Measurements from ENCODE around the gene COL11A2. TPM values are rescaled to one million over a fixed set of nuclear protein-coding genes. Genes with fewer than 3 reads are reported as not detected.

The COL11A2 gene
- total RNA-seq, 1 donor from 2014 or later: 3.8 TPM

DNA sequence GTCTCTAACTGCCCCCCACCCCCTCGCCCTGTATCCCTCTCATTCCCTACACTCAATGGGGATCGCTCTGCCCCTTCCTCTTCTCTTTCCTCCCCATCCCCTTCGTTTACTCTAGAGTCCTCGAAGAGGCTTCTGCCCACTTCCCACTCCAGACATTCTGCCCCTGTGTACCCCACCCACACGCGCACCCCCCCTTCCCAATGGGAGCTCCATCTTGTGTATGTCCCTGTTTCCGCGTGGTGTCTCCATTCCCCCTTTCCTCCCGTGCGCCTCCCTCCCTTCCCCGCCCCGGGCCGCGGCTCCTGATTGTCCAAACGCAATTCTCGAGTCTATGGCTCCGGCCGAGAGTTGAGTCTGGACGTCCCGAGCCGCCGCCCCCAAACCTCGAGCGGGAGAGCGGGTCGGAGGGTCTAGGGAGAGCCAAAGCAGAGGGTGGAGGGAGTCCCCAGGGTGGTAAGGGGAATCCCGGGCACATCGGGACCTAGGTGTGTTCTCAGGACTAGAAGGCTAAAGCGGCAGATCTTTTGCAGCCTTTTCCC is 15.4 kb upstream of the COL11A2 start:
- Mint-ChIP-seq H3K27me3 (ENCODE audit: unreplicated experiment) (peaks cover 20% of the 10 kb centered on the region), H3K4me3 (ENCODE audit: unreplicated experiment) (peak overlapping the region; percentile 90), H3K9me3 (ENCODE audit: unreplicated experiment) (peaks cover 6% of the 10 kb centered on the region), H3K4me1 (ENCODE audit: low read depth, unreplicated experiment) (peaks cover 17% of the 10 kb centered on the region), H3K27ac (ENCODE audit: unreplicated experiment) (peak overlapping the region; percentile 33), H3K36me3 (ENCODE audit: unreplicated experiment) (no peaks in the 10 kb centered on the region)
- TF ChIP-seq, protein P1, sequence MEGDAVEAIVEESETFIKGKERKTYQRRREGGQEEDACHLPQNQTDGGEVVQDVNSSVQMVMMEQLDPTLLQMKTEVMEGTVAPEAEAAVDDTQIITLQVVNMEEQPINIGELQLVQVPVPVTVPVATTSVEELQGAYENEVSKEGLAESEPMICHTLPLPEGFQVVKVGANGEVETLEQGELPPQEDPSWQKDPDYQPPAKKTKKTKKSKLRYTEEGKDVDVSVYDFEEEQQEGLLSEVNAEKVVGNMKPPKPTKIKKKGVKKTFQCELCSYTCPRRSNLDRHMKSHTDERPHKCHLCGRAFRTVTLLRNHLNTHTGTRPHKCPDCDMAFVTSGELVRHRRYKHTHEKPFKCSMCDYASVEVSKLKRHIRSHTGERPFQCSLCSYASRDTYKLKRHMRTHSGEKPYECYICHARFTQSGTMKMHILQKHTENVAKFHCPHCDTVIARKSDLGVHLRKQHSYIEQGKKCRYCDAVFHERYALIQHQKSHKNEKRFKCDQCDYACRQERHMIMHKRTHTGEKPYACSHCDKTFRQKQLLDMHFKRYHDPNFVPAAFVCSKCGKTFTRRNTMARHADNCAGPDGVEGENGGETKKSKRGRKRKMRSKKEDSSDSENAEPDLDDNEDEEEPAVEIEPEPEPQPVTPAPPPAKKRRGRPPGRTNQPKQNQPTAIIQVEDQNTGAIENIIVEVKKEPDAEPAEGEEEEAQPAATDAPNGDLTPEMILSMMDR (IDR thresholded peaks at IDR 0.05; ENCODE audit: partially characterized antibody, unreplicated experiment): no peak
- peak; percentile 56 for DNase-seq

DNA sequence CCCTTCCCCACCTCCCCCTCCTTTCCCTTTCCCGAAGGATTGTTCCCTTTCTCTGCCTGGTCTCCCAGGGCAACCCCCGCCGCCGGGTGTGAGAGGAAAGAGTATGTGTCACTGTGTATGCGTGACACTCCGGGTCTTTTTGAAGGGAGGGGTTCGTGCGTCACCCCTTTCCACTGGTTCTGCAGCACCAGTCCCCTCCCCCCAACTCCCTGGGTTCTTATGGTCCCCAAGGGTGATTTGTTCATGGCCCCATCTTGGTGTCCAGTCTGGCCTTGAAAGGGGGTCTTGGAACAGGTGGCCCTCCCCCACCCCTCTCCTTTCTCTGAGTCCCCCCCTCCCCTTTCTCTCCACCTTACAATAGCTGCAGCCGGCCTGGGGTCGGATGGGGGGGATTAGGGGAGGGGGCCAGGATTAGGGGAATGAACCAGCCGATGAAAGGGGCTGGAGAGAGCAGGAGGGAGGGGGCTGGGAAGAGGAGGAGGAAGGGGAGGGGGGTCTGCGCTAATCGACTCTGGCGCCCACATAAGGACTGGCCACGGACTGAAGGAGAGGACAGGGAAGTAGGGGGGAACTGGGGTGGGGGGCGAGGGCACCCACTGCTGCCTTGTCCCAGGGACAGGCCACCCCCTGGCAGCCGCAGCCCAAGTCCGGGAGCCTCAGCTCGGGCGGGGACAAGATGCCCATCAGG is 14.7 kb upstream of the COL11A2 start:
- TF ChIP-seq, protein P1 (IDR thresholded peaks at IDR 0.05; ENCODE audit: partially characterized antibody, unreplicated experiment): no peak
- Mint-ChIP-seq H3K9me3 (ENCODE audit: unreplicated experiment) (peaks cover 8% of the 10 kb centered on the region), H3K4me3 (ENCODE audit: unreplicated experiment) (peak overlapping the region; percentile 74), H3K27ac (ENCODE audit: unreplicated experiment) (no peak overlapping the region), H3K27me3 (ENCODE audit: unreplicated experiment) (peaks cover 20% of the 10 kb centered on the region), H3K36me3 (ENCODE audit: unreplicated experiment) (no peaks in the 10 kb centered on the region), H3K4me1 (ENCODE audit: low read depth, unreplicated experiment) (peaks cover 19% of the 10 kb centered on the region)
- no peak for DNase-seq

DNA sequence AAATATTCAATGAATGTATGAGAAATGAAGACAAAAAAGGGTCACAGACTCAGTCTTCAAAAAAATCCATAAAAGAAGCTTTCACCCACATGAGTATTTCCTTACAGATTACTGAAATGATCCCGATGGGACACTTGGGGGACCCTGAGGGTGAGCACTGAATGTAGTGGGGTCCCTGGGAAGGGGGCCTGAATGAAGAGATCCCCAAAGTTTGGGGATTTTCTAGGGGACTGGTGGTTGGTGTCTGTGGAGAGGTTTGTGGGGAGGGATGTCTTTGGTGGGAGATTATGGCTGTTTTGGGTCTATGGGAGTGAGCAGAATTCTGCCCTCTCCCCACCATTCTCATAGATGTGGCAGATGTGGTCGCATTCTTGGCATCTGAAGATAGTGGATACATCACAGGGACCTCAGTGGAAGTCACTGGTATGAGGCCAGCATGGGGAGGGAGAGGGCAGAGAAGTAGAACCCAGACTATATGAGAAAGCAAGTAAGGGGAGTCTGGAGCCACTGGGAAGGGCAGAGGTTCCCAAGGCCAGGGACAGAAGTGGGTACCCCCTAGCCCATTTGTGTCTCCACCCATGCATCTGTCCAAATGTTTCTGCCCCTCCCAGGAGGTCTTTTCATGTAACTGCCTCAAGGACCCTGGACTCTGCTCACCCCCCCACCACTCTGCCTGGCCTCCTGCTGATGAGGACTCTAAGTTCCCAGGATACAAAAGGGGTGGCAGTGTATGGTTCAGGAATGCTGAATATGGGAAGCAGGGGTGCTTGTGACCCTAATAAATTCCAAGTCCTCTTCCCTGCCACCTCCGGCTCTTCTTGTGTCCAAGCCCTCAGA is 14.0 kb upstream of the COL11A2 start:
- no peak overlapping the region for H3K27ac Mint-ChIP-seq (ENCODE audit: unreplicated experiment)
- no peak for DNase-seq
- peaks cover 24% of the 10 kb centered on the region for H3K4me1 Mint-ChIP-seq (ENCODE audit: low read depth, unreplicated experiment)
- peak overlapping the region; percentile 74 for H3K4me3 Mint-ChIP-seq (ENCODE audit: unreplicated experiment)
- H3K36me3 Mint-ChIP-seq (ENCODE audit: unreplicated experiment): no peaks in the 10 kb centered on the region
- TF ChIP-seq, protein P1 (IDR thresholded peaks at IDR 0.05; ENCODE audit: partially characterized antibody, unreplicated experiment): no peak
- H3K27me3 Mint-ChIP-seq (ENCODE audit: unreplicated experiment): peaks cover 22% of the 10 kb centered on the region
- peaks cover 11% of the 10 kb centered on the region for H3K9me3 Mint-ChIP-seq (ENCODE audit: unreplicated experiment)

DNA sequence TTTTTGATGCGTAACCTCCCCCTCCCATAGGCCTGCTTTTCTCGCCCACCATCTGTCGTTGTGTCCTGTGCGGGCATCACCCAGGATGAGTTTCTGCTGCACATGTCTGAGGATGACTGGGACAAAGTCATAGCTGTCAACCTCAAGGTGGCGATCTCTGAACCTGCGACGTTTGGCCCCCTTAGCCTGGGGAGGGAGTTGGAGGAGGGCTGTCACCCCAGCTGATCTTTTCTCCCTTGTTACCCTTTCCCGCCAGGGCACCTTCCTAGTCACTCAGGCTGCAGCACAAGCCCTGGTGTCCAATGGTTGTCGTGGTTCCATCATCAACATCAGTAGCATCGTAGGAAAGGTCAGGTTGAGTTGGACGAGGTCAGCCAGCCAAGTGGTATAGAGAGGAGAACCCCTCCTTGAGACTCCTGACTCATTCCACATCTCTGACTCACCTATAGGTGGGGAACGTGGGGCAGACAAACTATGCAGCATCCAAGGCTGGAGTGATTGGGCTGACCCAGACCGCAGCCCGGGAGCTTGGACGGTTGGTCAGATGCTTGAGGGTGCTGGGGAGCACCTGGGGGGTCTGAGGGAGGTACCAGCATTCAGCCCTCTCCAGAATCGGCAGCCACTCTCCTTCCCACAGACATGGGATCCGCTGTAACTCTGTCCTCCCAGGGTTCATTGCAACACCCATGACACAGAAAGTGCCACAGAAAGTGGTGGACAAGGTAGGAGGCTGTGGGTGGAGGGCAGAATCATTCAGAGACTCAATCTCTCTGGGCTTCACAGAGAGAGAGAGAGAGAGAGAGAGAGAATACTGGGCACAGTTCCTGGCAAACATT is 13.1 kb upstream of the COL11A2 start:
- Mint-ChIP-seq H3K27me3 (ENCODE audit: unreplicated experiment) (peaks cover 24% of the 10 kb centered on the region), H3K9me3 (ENCODE audit: unreplicated experiment) (peaks cover 11% of the 10 kb centered on the region), H3K27ac (ENCODE audit: unreplicated experiment) (peak overlapping the region; percentile 90), H3K36me3 (ENCODE audit: unreplicated experiment) (no peaks in the 10 kb centered on the region), H3K4me3 (ENCODE audit: unreplicated experiment) (peak overlapping the region; percentile 99), H3K4me1 (ENCODE audit: low read depth, unreplicated experiment) (peaks cover 24% of the 10 kb centered on the region)
- TF ChIP-seq, protein P1 (IDR thresholded peaks at IDR 0.05; ENCODE audit: partially characterized antibody, unreplicated experiment): no peak
- no peak for DNase-seq

All from glutamatergic neuron (in vitro differentiated cells).